GM12878 (cell line): ENCODE results near the gene ZFP62.

Experiments used
- CTCF ChIP-seq, 3 experiments: IDR thresholded peaks in 2 of 3; conservative IDR thresholded peaks in 1 of 3; 2 replicates each; pipeline ENCODE4 v1.5.1; 2011; ENCODE audit warnings: low read depth in 3 of 3, low read length in 3 of 3, mild to moderate bottlenecking in 3 of 3, control low read depth in 2 of 3, moderate library complexity in 2 of 3, inconsistent platforms in 1 of 3, mixed read lengths in 1 of 3; ENCODE audit not compliant: control insufficient read depth in 2 of 3, insufficient read depth in 1 of 3; ENCODE audit errors: extremely low read depth in 1 of 3
- IRF3 ChIP-seq: fragments of 450-650 bp; IDR thresholded peaks from 2 replicates; pipeline ENCODE4 v1.6.1; 2014; ENCODE audit warnings: mild to moderate bottlenecking
- TCF3 ChIP-seq: IDR thresholded peaks from 2 replicates; pipeline ENCODE4 v1.6.1; 2012; ENCODE audit warnings: low read depth, mild to moderate bottlenecking, low read length, borderline replicate concordance; ENCODE audit not compliant: insufficient read depth

GRCh38 chr5:180908998-180909731 is 48.1 kb upstream of the ZFP62 start:
- TF ChIP-seq CTCF (IDR thresholded peaks at IDR 0.05 in 2 of 3, conservative IDR thresholded peaks at IDR 0.05 in 1 of 3; ENCODE audit: control insufficient read depth in 2 of 3, extremely low read depth in 1 of 3, insufficient read depth in 1 of 3, low read depth in 3 of 3, low read length in 3 of 3) (no peak), TCF3 (no peak), IRF3 (no peak)
